Measurements from ENCODE around the gene VPS50. TPM values are rescaled to one million over a fixed set of nuclear protein-coding genes. Genes with fewer than 3 reads are reported as not detected.
A peak's percentile ranks its signal among the peaks of the same experiment; 100 is the strongest.

VPS50 gene
- total RNA-seq, 3 donors from 2014 or later: 20.3 to 54.4 (median 24.6) TPM

GRCh38 chr7:93238748-93239147 lies 6.6 kb downstream of the VPS50 start:
- TF ChIP-seq POLR2A (IDR thresholded peaks at IDR 0.05) (no peak), POLR2AphosphoS5 (IDR thresholded peaks at IDR 0.05) (no peak)
- intact Hi-C loops (cut with DNase I; ENCODE audit: low total_unique reads): no loop called here

GRCh38 chr7:93239824-93240223 lies 7.7 kb downstream of the VPS50 start:
- intact Hi-C loops (cut with DNase I; ENCODE audit: low total_unique reads): no loop called here
- no peak for TF ChIP-seq POLR2AphosphoS5 (IDR thresholded peaks at IDR 0.05)
- TF ChIP-seq POLR2A (IDR thresholded peaks at IDR 0.05): no peak
- no peak for TF ChIP-seq CTCF (IDR thresholded peaks at IDR 0.05)

More at GRCh38 chr7:93238748-93239147, 6.6 kb downstream of the VPS50 start:
- Histone ChIP-seq H3K9me3 (no peaks in the 10 kb centered on the region), H3K36me3 (no peaks in the 10 kb centered on the region), H3K27ac (no peak overlapping the region), H3K27me3 (no peaks in the 10 kb centered on the region), H3K4me1 (no peaks in the 10 kb centered on the region), H3K4me3 (no peak overlapping the region)
- no peak for DNase-seq (ENCODE audit: low spot score in 2 of 2)

GRCh38 chr7:93242106-93242505 lies 9.9 kb downstream of the VPS50 start:
- no peak for DNase-seq (ENCODE audit: low spot score in 2 of 2)
- intact Hi-C loops (cut with DNase I; ENCODE audit: low total_unique reads): no loop called here
- H3K9me3 ChIP-seq: no peaks in the 10 kb centered on the region
- no peaks in the 10 kb centered on the region for H3K36me3 ChIP-seq
- TF ChIP-seq POLR2A (IDR thresholded peaks at IDR 0.05): no peak
- no peak for TF ChIP-seq CTCF (IDR thresholded peaks at IDR 0.05)
- no peak for TF ChIP-seq POLR2AphosphoS5 (IDR thresholded peaks at IDR 0.05)
- no peak overlapping the region for H3K27ac ChIP-seq
- H3K27me3 ChIP-seq: no peaks in the 10 kb centered on the region
- no peaks in the 10 kb centered on the region for H3K4me1 ChIP-seq
- H3K4me3 ChIP-seq: no peak overlapping the region

More at GRCh38 chr7:93239824-93240223, 7.7 kb downstream of the VPS50 start:
- no peaks in the 10 kb centered on the region for H3K4me1 ChIP-seq
- no peak for DNase-seq (ENCODE audit: low spot score in 2 of 2)
- H3K27me3 ChIP-seq: no peaks in the 10 kb centered on the region
- H3K36me3 ChIP-seq: no peaks in the 10 kb centered on the region
- H3K9me3 ChIP-seq: no peaks in the 10 kb centered on the region
- no peak overlapping the region for H3K27ac ChIP-seq
- no peak overlapping the region for H3K4me3 ChIP-seq

GRCh38 chr7:93245525-93246432 lies 13.6 kb downstream of the VPS50 start:
- no peaks in the 10 kb centered on the region for H3K4me1 ChIP-seq
- H3K9me3 ChIP-seq: no peaks in the 10 kb centered on the region
- DNase-seq (ENCODE audit: low spot score in 2 of 2): no peak
- H3K36me3 ChIP-seq: no peaks in the 10 kb centered on the region
- TF ChIP-seq POLR2AphosphoS5 (IDR thresholded peaks at IDR 0.05) (no peak), CTCF (IDR thresholded peaks at IDR 0.05) (peak; percentile 17 to 55 (median 40))
- H3K4me3 ChIP-seq: no peak overlapping the region
- intact Hi-C loops (cut with DNase I; ENCODE audit: low total_unique reads): no loop called here
- H3K27ac ChIP-seq: no peak overlapping the region
- H3K27me3 ChIP-seq: no peaks in the 10 kb centered on the region

- H3K4me1 ChIP-seq: no peaks in the 10 kb centered on the region
- H3K36me3 ChIP-seq: no peaks in the 10 kb centered on the region
- no peak overlapping the region for H3K27ac ChIP-seq
- no peaks in the 10 kb centered on the region for H3K27me3 ChIP-seq
- intact Hi-C loops (cut with DNase I; ENCODE audit: low total_unique reads): no loop called here
- no peak overlapping the region for H3K4me3 ChIP-seq
- no peak for DNase-seq (ENCODE audit: low spot score in 2 of 2)
- H3K9me3 ChIP-seq: no peaks in the 10 kb centered on the region
- no peak for TF ChIP-seq POLR2AphosphoS5 (IDR thresholded peaks at IDR 0.05)
- no peak for TF ChIP-seq CTCF (IDR thresholded peaks at IDR 0.05)
- no peak for TF ChIP-seq POLR2A (IDR thresholded peaks at IDR 0.05)
Measured at GRCh38 chr7:93249491-93250148, 17.5 kb downstream of the VPS50 start.

All from breast epithelium (tissue), 4 donors.